Activated CD4-positive, alpha-beta T cell treated with anti-CD3 and anti-CD28 coated beads, Interleukin-10, Interleukin-2, amounts not matched to agents 100 ng/mL and 50 ng/mL, durations not matched to agents 16 hours and 8 hours (primary cell): ENCODE results near the gene FAM222A.

Experiments used
- DNase-seq: peaks from one replicate; pipeline ENCODE4 v3.0.0-alpha.2; 2020

FAM222A gene

GRCh38 chr12:109762071-109762672 is 48.5 kb downstream of the FAM222A start:
- no peak for DNase-seq

GRCh38 chr12:109762673-109763191 is 49.1 kb downstream of the FAM222A start:
- DNase-seq: no peak

GRCh38 chr12:109763201-109763841 is 49.7 kb downstream of the FAM222A start:
- peak; percentile 82 for DNase-seq

- DNase-seq: no peak
These were observed 50.5 kb downstream of the FAM222A start for GRCh38 chr12:109764123-109764522.

GRCh38 chr12:109764776-109765445 is 51.3 kb downstream of the FAM222A start:
- DNase-seq: no peak

GRCh38 chr12:109765446-109765810 is 51.8 kb downstream of the FAM222A start:
- DNase-seq: no peak

GRCh38 chr12:109766251-109766778 is 52.7 kb downstream of the FAM222A start:
- no peak for DNase-seq

GRCh38 chr12:109767456-109767855 is 53.8 kb downstream of the FAM222A start:
- DNase-seq: no peak

GRCh38 chr12:109767991-109768900 is 54.6 kb downstream of the FAM222A start:
- no peak for DNase-seq

- DNase-seq: no peak
These were observed 55.5 kb downstream of the FAM222A start for GRCh38 chr12:109768901-109769670.

- no peak for DNase-seq
These were observed 56.7 kb downstream of the FAM222A start for GRCh38 chr12:109770104-109770860.

GRCh38 chr12:109770861-109771670 is 57.4 kb downstream of the FAM222A start:
- DNase-seq: no peak

- DNase-seq: no peak
These were observed 58.4 kb downstream of the FAM222A start for GRCh38 chr12:109771746-109772621.

- no peak for DNase-seq
These were observed 59.1 kb downstream of the FAM222A start for GRCh38 chr12:109772622-109773321.

GRCh38 chr12:109773384-109774011 is 59.9 kb downstream of the FAM222A start:
- no peak for DNase-seq

GRCh38 chr12:109775172-109775881 is 61.7 kb downstream of the FAM222A start:
- peak; percentile 69 for DNase-seq

- no peak for DNase-seq
These were observed 63.0 kb downstream of the FAM222A start for GRCh38 chr12:109776624-109777023.
